Esophagus squamous epithelium (tissue), 4 donors: ENCODE results near the gene GUK1.

Experiments
- POLR2A ChIP-seq, 4 donors: fragments of 450-650 bp; IDR thresholded peaks; one replicate each; pipeline ENCODE4 v1.6.1; 2017; ENCODE audit warnings: antibody characterized with exemption in 4 of 4, mild to moderate bottlenecking in 4 of 4, moderate library complexity in 3 of 4
- TF ChIP-seq, protein P1 (sequence below), 6 experiments: fragments of 450-650 bp in 4 of 6; fragments of 200-600 bp in 2 of 6; sonication (generic) in 2 of 6; IDR thresholded peaks; one replicate each; pipeline ENCODE4 v1.5.1; 2016 to 2019; ENCODE audit warnings: antibody characterized with exemption in 6 of 6, mild to moderate bottlenecking in 4 of 6, moderate library complexity in 4 of 6

DNA sequence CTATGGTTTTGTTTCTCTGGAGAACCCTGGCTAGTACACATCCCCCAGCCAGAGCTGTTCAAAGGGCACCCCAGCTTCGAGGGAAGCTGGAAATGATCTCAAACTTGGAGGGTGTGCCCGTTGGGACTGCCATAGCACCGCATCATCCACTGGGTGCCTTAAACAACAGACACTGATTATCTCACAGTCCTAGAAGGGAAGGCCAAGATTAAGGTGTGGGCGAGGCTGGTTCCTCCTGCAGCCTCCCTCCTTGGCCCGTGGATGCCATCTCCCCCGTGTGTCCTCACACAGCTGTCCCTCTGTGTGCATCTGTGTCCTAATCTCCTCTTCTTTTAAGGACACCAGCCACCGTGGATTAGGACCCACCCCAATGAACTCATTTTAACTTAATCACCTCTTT lies 21.3 kb downstream of the GUK1 start:
- TF ChIP-seq, protein P1, sequence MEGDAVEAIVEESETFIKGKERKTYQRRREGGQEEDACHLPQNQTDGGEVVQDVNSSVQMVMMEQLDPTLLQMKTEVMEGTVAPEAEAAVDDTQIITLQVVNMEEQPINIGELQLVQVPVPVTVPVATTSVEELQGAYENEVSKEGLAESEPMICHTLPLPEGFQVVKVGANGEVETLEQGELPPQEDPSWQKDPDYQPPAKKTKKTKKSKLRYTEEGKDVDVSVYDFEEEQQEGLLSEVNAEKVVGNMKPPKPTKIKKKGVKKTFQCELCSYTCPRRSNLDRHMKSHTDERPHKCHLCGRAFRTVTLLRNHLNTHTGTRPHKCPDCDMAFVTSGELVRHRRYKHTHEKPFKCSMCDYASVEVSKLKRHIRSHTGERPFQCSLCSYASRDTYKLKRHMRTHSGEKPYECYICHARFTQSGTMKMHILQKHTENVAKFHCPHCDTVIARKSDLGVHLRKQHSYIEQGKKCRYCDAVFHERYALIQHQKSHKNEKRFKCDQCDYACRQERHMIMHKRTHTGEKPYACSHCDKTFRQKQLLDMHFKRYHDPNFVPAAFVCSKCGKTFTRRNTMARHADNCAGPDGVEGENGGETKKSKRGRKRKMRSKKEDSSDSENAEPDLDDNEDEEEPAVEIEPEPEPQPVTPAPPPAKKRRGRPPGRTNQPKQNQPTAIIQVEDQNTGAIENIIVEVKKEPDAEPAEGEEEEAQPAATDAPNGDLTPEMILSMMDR (IDR thresholded peaks at IDR 0.05) = no peak
- TF ChIP-seq POLR2A (IDR thresholded peaks at IDR 0.05) = no peak
